ENCODE data around the gene PAPPA2. TPM values are rescaled to one million over a fixed set of nuclear protein-coding genes. Genes with fewer than 3 reads are reported as not detected.
A peak's percentile ranks its signal among the peaks of the same experiment; 100 is the strongest.

The PAPPA2 gene
- total and polyA plus RNA-seq, 9 of the 15 experiments (the other 6 are each of a cell fraction or from before 2014, with no cell fraction given), result 0.01 to 0.15 (median 0.05) TPM; not detected in 2

DNA sequence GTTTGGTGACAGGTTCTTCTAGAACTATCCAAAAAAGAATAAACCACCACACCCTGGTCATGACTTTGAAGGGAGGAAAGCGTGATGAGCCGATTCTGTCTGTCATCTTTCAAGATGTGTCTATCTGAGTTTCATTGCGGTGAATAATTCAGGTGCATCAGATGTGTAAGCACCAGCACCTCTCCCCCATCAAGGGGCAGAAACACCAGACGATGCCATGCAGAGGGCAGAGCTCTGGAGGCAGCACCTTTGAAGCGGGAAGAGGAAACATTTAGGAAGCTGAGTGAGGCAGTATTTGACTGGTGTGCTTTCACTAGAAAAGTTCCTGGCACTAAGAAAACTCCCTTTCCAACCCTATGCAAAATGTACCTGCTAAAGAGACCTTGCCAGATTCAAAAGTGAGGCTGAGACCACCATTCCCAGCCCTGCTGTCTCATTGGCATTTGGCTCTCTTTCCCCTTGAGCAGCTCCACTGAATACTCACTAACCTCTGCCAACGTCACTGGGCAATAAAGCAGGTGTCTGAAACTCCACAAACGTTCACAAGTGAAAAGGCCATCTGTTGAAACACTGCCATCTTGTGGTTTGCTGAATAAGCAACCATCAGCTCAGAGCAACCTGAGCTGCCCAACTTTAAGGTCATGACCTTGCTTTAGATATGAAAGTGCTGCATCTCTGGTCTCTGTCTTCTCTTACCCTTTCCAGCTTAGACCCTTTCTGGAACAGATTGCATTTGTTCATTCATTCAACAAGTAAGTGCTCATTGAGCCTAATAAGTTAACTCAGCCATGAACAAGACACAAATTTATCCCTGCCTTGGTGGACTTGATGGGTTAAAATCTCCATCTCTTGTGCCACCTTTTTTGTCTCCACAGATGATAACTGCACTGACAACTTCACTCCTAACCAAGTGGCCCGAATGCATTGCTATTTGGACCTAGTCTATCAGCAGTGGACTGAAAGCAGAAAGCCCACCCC, 228.6 kb downstream of the PAPPA2 start (continued):
- TF ChIP-seq EP400 (IDR thresholded peaks at IDR 0.05) (no peak), XRCC5 (IDR thresholded peaks at IDR 0.05; ENCODE audit: low read depth, low read length) (peak; percentile 52; the same call in 1 of the 2 replicates), ZNF766 (CRISPR knock-in tag; conservative IDR thresholded peaks at IDR 0.05) (no peak), RCOR1 (IDR thresholded peaks at IDR 0.05; ENCODE audit: borderline replicate concordance in 1 of 2, low read depth in 2 of 2, low read length in 2 of 2) (peak in 1 of 2 experiments; percentile 51; a peak in 1 of 4 replicates)
- TF ChIP-seq, protein P1, sequence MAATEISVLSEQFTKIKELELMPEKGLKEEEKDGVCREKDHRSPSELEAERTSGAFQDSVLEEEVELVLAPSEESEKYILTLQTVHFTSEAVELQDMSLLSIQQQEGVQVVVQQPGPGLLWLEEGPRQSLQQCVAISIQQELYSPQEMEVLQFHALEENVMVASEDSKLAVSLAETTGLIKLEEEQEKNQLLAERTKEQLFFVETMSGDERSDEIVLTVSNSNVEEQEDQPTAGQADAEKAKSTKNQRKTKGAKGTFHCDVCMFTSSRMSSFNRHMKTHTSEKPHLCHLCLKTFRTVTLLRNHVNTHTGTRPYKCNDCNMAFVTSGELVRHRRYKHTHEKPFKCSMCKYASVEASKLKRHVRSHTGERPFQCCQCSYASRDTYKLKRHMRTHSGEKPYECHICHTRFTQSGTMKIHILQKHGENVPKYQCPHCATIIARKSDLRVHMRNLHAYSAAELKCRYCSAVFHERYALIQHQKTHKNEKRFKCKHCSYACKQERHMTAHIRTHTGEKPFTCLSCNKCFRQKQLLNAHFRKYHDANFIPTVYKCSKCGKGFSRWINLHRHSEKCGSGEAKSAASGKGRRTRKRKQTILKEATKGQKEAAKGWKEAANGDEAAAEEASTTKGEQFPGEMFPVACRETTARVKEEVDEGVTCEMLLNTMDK (IDR thresholded peaks at IDR 0.05; ENCODE audit: borderline replicate concordance, insufficient read depth, low read depth, low read length, poor library complexity, severe bottlenecking), result peak; percentile 56

DNA sequence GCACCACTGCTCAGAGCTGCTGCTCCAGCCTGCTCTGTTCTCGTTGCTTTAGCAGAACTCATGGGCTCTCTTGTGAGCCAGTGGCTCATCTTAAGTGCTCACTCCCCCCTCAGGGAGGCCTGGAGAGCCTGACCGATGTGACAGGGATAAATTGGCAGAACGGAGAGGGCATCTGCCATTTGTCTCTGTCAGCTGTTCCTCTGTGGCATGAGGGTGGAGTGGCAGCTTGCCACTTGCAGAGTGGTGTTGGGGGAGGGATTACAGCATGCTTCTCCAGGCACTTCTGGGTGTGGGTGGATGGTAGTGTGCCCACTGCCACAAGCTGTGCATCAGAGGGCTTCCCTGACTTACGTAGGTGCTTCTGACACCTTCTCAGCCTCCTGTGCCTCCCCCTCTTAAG, 229.5 kb downstream of the PAPPA2 start:
- in situ Hi-C loops (cut with MboI) (no loop called here), intact Hi-C loops (cut with micrococcal nuclease) (loop anchor here (5.0 kb wide), 1 partner anchor 150 kb away; no protein-coding TSS in a partner anchor)
- H3K27ac ChIP-seq (ENCODE audit: extremely low read depth, low read depth, low read length), result no peak overlapping the region
- no TSS peak for BruUV-seq (replicated peaks)
- H3K36me3 ChIP-seq (ENCODE audit: control insufficient read depth, insufficient read depth, low read length), result no peaks in the 10 kb centered on the region
- ATAC-seq (no peak), DNase-seq (ENCODE audit: extremely low read depth in 1 of 4, low spot score in 3 of 4) (no peak), FAIRE-seq (no peak)
- no peaks in the 10 kb centered on the region for H3K9me1 ChIP-seq (ENCODE audit: control insufficient read depth, insufficient read depth, low read length)
- H3K9ac ChIP-seq (ENCODE audit: insufficient read depth in 1 of 2, low read depth in 2 of 2, low read length in 2 of 2), result no peak overlapping the region
- ChIA-PET POLR2A (interaction anchor here (0.6 kb wide), 1 partner anchor 1425 kb away, joined by 3 read pairs; no protein-coding TSS in a partner anchor), CTCF (ENCODE audit: low intra/inter-chr PET ratio) (interaction anchor here (0.6 kb wide), 1 partner anchor 133 kb away, joined by 3 read pairs; no protein-coding TSS in a partner anchor)
- no peaks in the 10 kb centered on the region for H3K9me3 ChIP-seq (replicated peaks; ENCODE audit: control insufficient read depth, insufficient read depth, low read depth, low read length)
- TF ChIP-seq HDGF (IDR thresholded peaks at IDR 0.05) (no peak), MYBL2 (IDR thresholded peaks at IDR 0.05; ENCODE audit: low read depth) (no peak), MYBL2 (CRISPR knock-in tag; IDR thresholded peaks at IDR 0.05; ENCODE audit: borderline replicate concordance) (no peak), MAFF (IDR thresholded peaks at IDR 0.05; ENCODE audit: low read length) (no peak), ZFP30 (CRISPR knock-in tag; IDR thresholded peaks at IDR 0.05; ENCODE audit: borderline replicate concordance) (no peak), ARHGAP35 (IDR thresholded peaks at IDR 0.05; ENCODE audit: partially characterized antibody) (no peak), ZNF197 (CRISPR knock-in tag; IDR thresholded peaks at IDR 0.05; ENCODE audit: low read depth) (no peak)
- TF ChIP-seq, protein P2, sequence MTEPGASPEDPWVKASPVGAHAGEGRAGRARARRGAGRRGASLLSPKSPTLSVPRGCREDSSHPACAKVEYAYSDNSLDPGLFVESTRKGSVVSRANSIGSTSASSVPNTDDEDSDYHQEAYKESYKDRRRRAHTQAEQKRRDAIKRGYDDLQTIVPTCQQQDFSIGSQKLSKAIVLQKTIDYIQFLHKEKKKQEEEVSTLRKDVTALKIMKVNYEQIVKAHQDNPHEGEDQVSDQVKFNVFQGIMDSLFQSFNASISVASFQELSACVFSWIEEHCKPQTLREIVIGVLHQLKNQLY (CRISPR knock-in tag; conservative IDR thresholded peaks at IDR 0.05), result no peak
- 21% methylated on average over 4 of the region's 4 CpGs for WGBS (ENCODE audit: insufficient coverage, low coverage, missing lambda C conversion rate)
- no peak overlapping the region for H3K4me2 ChIP-seq (ENCODE audit: insufficient read depth, low read length)
- no peak overlapping the region for H3K4me3 ChIP-seq
- H3K27me3 ChIP-seq (ENCODE audit: control insufficient read depth in 2 of 2, insufficient read depth in 2 of 2, low read length in 2 of 2), result 0 out of 5 replicates have a peak, but pooled peaks cover 0 to 3% of the 10 kb centered on the region in 2 experiments
- H3K4me1 ChIP-seq (replicated peaks in 1 of 2; ENCODE audit: control insufficient read depth in 2 of 2, insufficient read depth in 2 of 2, low read length in 2 of 2), result no peaks in the 10 kb centered on the region; a peak in 1 of 5 replicates
- H2AFZ ChIP-seq (ENCODE audit: low read depth, low read length), result no peak overlapping the region
- H4K20me1 ChIP-seq (replicated peaks; ENCODE audit: control insufficient read depth, insufficient read depth, low read length), result no peaks in the 10 kb centered on the region
- no peaks in the 10 kb centered on the region for H3K79me2 ChIP-seq (ENCODE audit: control insufficient read depth, insufficient read depth, low read length)
